HL-60/S4 (cell line): ENCODE measurements around the gene KRT77.
"Not testable (repeated sequence)": the region's sequence is repeated elsewhere in the genome, so short reads cannot be mapped to it uniquely, and the experiment has no call there.

Experiments
- in situ Hi-C: fragments of 300-500 bp; cut with MboI; formaldehyde crosslinking; loops from 2 replicates; pipeline ENCODE4 v1.14.3; 2022; ENCODE audit warnings: low sequenced_read_pairs

KRT77 gene

DNA sequence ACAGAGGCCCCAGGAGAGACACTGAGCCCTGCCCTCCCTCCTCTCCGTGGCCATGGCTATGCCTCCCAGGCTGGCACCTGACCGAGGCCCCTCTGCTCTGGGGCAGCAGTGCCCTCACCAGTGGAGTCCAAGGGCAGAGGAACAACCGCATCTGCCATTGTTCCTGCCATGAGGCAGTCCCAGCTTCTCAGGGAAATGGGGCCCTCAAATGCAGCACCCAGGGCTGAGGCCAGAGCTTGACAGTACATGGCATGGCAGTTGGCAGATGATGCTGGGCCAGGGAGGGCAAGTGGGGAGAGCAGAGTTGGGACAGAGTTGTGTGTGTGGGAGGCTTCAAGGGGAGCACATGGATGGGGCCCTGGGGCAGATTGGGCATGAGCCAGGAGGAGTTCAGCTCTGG is 21.1 kb upstream of the KRT77 start:
- in situ Hi-C loops = no loop called here

DNA sequence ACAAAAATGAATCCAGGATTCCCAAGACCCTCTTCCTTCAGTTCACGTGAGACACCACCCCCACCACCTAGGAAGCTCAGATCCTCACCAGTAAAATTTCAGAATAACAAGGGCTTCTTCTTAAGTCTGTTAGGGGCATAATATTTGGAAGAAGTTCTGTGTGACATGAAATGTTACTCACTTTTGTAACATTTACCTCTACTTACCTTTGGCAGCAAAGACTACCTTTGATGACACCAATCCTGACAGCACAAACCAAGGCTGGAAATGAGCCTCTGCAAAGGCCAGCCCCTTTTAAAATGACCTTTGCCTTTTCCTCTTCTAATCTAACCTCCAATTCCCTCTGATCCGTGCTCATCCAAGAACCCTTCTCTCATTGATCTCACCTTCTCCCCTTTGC is 19.4 kb upstream of the KRT77 start:
- in situ Hi-C loops = no loop called here

DNA sequence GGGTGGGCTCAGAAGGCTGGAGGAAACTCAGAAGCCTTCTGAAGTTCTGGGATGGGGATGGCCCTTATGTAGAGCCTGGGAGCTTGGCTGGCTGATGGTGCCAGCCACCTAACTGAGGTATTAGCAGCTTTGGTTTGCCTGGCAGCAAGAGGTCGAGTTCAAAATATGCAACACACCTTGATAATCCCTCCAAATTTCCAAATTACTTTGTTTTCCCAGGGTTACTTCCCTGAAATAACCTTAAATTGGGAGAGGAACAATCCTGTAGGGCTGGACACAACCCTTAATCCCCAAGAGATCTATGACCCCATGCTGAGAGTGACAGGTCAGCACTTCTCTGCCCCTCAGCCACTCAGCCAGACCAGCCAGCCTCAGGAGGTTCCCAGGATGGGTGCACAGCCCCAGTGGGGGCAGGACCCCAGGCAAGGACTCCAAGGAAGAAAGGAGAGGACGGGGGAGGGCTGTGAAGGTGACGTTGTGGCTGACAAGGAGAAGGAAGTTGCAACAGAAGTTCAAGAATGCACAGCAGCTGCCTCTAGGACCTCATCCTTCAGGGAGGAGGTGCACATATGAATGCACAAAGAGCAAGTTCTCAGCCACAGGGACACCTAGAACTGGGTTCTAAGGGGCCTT is 18.6 kb upstream of the KRT77 start:
- in situ Hi-C loops = no loop called here

DNA sequence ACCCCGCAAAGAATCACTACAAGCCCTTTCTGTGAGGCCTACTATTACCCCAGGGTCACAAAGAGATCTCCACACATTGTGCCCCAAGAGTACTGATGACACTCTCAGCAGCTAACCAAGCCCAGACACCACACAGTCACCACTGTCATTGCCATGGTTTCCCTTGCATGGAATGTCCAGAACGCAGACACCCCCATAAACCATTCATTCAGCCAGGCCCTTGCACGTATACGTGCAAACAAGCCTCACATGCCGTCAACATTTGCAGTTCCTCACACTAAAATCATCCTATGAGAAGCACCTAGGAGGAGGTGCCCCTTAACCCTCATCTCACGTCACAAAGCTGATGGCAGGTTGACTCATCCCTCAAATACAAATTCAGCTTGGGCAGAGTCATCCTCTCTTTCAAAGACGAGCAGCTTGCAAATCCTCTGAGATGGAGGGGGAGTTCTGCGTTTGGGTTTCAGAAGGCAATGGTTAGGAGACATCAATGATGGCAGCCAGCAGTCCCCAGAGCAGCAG is 17.1 kb upstream of the KRT77 start:
- in situ Hi-C loops = no loop called here

DNA sequence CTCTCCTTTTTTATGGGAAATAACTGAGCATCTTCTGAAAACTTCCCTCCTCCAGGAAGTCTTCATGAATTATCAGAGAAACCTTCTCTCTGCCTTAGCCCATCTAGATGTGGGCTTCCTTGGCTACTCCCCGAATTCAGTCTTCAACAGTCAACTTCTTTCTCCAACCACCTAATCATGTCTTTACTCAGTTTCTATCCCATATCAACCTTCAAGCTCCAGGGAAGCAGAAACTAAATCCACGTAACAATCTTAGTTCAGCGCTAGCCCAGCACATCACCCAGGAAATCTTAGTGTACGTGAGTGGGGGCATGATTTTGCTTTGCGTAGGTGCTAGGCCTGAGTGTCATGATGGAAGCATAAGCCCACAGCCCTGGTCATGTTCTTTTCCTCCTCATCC is 12.7 kb upstream of the KRT77 start:
- in situ Hi-C loops = no loop called here

DNA sequence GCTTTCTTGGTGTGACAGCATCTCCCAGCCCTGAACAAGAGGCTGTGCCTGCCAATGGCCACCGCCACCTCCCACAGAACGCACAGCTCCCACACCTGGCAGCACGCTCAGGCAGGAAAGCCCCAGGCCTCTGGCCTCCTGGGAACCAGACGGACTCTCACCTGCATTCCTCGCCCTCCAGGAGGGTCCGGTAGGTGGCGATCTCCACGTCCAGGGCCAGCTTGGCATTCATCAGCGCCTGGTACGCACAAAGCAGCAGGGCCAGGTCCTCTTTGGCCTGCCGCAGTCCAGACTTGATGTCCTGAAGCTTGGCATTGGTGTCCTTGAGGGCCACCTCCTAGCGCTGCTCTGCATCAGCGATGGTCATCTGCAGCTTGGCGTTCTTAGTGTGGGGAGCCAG is 12.1 kb upstream of the KRT77 start:
- in situ Hi-C loops = no loop called here

DNA sequence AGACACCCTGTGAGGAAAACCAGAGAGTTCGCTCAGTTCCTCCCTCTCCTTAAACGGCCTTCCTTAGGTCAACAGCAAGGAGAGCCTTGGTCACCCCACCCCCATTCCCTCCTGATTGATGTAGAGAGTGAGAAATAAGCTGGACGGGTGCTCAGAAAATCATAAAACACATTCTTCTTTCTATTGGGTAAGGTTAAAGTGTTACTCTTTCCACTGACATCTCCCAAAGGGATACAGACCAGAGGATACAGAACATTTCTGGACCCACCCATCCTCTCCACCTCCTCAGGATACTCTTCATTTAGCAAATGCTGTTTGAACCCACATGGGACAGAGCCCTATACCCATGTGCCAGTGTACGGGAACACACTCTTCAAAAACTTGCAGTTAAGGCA is 11.6 kb upstream of the KRT77 start:
- in situ Hi-C loops = no loop called here

DNA sequence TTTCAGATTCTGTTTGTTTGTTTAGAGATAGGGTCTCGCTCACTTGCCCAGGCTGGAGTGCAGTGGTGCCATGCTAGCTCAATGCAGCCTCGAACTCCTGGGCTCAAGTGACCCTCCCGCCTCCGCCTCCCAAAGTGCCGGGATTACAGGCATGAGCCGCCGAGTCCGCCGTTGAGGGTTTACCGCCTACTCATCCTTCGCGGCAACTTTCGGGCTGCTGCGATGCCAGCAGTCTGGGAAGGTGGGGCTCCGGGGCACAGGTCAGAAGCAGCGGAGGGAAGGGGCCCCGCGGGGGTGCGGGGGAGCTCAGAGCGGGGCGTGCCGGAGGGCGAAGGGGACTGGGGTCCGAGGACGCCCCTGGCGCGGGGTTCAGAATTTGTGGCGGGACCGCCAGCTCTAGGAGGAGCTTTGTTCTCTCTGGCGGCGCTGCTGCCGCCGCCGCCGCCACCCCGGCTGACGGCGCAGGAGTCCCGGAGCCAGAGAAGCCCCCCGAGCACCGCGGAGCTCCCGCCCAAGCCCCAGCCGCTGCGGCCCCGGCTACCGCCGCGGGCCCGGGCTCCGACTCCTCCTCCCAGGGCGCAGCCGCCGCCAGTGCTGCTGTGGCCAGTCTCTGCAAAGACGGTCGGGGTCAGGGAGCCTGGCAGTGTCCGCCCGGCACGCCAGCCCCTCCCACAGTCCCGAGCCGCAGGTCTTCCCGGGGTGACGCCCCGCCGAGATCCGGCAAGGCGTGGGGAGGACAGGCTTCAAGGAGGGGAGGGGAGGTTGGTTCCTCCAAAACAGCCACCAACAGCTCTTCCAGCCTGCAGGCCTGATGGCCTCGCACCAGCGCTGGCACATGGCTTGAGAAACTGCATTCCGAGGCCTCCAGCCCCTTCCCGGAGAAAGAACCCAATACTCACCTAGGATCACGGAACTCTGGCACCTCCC is 10.9 kb upstream of the KRT77 start:
- in situ Hi-C loops = no loop called here

DNA sequence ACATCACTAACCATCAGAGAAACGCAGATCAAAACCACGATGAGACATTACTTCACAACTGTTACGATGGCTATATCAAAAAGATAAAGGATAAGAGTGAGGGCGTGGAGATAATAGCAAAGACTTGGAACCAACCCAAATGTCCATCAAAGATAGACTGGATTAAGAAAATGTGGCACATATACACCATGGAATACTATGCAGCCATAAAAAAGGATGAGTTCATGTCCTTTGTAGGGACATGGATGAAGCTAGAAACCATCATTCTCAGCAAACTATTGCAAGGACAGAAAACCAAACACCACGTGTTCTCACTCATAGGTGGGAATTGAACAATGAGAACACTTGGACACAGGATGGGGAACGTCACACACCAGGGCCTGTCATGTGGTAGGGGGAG is 8.8 kb upstream of the KRT77 start:
- in situ Hi-C loops = not testable (repeated sequence)

DNA sequence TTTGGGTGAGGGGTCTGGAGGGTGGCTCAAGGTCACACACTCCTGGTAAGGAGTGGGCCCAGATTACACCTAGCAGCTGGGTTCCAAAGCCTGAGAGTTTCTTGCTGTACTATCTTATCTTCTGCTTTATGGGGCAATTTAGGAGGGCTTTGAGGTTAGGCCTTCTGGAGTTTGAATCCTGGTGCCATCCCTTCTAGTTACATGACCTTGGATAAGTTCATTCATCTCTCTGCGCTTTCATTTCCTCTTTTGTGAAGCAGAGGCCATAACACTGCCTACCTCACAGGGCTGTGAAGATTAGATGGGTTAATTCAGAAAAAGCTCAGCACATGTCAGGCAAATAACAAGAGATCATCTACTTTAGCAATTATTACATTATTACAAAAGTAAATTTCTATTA is 7.4 kb upstream of the KRT77 start:
- in situ Hi-C loops = no loop called here

DNA sequence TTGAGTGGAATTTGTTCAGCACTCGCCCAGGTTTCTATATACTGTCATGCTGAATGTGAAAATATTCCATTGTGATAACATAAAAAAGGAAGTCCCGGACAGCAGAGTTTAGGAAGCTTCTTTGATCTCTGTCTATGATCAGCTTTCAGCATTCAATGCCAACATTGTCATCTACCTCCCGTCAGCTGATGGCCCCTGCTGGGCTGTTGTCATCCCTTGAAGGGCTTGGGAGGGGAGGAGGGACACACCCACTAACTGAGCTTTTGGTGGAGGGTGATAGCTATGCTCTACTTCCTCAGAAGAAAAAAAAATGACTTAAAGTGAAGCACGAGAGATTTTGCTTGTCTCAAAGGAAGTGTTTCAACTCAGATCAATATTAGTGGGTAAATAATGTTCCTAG is 4.7 kb upstream of the KRT77 start:
- in situ Hi-C loops = no loop called here

DNA sequence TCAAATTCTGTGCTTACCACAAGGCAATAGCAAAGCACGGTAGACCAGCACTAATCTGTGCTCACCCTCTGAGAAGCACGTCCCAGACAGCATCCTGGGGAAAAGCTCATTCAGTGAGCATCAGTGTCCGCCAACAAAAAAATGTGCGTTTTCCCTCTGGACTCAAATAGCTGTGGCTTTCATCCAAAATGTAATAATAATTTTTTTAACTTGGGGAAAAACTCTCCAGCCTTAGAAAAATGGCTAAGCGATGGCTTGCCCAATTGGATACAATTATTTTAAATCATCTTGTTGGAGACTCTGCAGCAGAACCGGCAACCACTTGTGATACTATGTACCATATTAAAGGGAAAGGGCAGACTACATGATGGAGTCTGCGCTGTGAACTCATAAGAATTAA is 1.1 kb upstream of the KRT77 start:
- in situ Hi-C loops = no loop called here

DNA sequence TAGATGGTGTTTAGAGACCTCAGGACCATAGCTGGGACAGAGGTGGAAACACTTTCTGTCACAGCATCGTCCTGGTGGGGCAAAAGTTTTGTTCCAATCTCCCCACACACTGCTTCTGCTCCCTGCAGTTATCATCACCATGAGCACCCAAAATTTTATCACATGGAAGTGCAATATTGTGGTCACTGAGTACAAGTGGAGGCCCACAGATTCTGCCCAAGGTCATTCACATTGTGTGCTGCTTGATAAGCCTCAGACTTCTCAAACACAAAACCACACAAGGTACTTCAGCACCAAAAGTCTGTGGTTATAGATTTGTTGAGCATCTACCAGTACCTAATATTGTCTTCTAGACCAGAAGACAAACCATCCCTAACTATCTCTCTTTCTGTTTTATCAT is 554 bp upstream of the KRT77 start:
- in situ Hi-C loops = no loop called here

DNA sequence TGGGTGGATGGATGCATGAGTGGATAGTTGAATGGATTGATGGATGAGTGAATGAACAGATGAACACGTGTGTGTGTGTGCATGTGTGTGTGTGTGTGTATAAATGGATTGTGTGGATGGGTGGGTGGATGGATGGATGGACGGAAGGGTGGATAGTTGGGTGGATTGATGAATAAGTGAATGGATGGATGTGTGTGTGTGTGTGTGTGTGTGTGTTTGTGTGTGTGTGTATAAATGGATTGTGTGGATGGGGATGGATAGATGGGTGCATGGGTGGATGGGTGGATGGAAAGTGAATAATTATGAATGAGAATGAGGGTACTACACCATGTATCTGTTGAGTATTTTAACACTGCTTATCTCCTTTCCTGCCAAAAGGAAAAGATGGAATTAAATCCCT is 986 bp downstream of the KRT77 start:
- in situ Hi-C loops = no loop called here

DNA sequence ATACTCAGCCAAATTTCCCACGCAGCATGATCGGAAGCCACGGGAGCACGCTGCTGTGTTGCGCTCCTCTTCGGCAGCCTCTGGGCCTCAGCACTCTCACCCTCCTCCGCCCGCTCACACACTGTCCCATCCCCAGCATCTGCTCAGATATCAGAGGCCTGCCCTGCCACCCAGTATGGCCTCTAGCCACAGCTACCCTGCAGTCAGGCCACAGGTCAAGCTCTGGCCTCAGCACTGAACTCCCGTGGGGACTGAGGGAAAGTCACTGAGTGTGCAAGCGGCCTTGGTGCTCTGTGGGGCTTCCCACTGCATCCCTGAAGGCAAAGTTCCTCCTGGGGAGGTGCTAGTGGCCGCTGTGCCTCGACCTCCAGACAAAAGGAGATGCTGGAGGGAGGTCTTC is 2.0 kb downstream of the KRT77 start:
- in situ Hi-C loops = no loop called here

DNA sequence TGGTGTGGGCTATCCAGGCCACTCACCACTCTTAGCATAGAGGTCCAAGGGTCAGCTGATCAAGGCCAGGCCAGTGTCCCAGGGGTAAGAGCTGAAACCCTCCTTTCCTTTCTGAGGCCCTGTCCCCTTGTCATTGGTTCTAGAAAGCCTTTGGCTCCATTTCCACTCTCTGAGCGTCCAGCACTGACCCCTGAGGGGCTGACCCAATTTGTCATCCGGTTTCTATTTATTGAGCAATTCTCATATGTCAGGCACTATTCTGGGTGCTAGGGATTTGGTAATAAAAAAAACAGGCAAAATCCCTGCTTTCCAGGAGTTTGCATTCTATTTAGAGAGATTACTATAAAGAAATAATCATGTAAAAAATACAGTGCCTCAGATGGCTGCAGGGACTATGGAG is 3.4 kb downstream of the KRT77 start:
- in situ Hi-C loops = no loop called here

DNA sequence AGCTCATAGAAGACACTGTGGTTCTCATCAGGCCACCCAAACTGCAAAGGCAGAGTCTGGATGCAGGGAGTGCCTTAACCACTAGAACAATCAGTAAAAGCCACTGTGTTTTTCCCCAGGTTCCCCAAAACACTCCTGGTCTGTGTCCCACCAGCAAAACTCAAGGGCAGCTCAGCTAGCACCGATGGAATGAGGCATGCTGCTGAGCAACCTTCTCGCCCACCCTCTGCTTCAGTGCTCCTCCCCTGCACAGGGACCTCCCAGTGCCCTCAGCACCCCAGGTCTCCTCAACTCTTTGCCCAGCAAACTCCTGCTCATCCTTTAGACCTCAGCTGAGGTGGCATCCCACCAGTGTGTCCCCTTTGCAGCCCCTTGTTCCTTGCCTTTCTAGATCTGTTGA is 4.0 kb downstream of the KRT77 start:
- in situ Hi-C loops = no loop called here

DNA sequence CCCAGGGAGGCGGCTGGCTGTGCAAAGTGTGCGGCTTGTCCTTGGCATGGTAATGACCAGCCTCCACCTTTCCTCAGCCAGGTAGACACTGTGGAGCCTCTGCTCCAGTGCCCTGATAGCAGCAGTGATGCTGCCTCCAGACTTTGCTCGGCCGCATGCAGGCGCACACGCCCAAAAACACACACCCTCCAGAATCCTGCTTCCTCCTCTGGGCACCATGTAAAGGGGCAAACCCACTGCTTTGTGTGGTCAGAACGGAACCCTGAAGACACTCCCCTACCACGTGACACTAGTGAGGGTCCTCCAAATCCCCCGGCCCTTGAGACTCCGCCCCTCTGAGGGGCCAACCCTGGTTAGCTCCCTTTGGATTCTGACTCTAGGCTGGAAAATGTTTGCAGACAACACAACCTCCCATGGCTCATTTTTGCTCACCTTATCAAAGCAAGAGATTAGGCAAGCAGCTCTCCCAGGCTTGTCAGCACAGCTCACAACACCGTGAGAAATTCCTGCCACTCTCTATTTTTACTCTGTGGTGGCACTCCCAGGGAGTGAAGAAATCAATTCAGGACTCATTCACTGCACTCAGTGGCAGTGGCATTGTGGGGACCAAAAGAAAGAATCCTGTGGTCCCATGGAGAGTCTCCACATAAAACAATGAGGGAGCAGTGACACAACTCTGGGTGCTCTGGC is 4.5 kb downstream of the KRT77 start:
- in situ Hi-C loops = no loop called here

DNA sequence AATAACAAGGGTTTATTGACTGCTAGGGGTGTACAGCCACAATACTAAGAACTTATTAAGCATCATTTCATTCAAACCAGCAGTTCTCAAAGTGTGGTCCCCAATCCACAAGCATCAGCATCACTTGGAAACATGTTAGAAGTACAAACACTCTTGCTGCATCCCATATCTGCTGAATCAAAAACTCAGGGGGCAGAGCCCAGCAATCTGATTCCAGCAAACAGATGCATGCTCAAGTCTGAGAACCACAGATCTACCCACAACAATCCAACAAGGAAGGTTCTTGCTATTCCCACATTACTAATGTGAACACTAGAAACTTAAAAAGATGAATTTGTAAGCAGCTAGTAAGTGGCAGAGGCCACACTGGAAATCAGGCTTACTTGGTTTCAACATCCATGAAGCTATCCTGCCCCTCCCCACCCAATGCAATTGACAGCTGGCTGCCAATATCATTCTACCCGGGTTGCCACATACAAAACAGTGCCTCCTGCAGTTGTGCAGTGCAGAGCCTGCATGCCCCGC is 6.2 kb downstream of the KRT77 start:
- in situ Hi-C loops = no loop called here

DNA sequence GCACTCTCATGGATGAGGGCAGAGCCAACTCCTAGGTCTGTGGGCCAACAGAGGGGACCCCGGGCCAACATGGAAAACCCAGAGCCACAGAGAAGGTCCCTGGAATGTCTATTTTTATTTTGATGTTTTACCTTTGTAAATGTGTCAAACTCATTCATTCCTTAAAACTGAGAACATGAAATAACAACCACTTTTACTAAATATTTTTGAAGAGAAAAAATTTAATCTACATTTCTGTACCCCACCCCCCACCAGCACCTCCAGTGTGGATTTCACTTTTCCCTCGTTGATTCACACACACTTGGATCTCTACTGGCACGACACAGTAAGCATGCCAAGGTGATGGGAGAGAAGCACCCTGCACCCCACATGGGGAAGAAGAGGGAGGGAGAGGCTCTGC is 6.7 kb downstream of the KRT77 start:
- in situ Hi-C loops = no loop called here

DNA sequence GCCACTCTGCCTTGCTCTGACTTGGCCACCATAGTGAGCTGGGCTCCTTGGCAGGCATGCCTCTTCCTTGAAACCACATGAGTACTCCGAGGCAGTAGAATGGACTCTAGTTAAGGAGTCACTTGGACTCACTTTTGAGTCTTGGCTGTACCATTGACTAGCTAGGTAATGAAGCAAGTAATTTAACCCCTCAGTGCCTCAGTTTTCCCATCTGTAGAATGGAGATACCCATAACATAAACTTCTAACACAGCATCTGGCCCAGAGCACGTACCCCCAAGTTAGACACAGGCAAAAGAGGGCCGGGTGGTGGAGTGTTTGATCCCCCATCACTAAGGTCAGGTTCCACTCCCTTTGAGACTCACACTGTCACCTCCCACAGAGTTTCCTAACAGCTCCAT is 8.3 kb downstream of the KRT77 start:
- in situ Hi-C loops = no loop called here

DNA sequence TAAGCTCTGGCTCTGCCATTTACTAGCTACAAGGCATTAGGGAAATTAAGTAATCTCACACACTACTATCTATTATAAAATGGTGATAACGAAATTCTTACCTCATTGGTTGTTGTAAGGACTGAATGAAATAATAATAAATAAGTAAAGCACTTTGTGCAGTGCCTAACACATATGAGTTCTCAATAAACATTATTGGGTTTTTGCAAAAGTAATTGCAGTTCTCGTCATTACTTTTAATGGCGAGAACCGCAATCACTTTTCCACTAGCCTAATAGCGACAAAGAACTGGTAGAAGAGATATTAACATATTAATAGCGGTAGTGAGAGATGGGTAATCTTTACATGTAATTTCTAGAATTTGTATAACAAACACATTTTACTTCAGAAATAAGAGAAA is 9.2 kb downstream of the KRT77 start:
- in situ Hi-C loops = no loop called here
